ENCODE data around the gene FANCC.

FANCC gene

DNA sequence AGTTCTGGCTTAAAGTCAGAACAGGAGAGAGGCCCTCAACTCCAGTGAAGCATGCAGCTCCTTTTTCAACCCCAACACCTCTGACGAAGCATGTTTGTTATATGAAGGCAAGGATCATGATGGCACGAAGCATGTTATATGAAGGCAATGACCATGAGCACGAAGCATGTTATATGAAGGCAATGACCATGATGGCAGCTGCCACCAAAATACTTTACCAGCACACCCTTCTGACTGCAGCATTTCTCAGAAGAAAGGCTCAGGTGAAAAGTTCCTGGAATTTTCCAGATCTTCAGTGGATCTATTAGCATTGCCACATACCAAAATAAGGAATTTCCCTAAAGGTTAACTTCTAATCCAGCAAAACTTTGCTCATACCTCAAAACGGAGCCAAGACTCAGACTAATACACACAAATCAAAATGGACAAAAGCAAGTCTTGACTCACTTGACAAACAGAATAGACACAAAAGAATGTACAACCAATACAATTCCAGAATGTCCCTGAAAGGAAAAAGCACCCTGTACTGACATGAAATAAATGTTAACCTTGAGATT lies 217.4 kb downstream of the FANCC start:
- DNase-seq (ENCODE audit: low spot score): no peak

DNA sequence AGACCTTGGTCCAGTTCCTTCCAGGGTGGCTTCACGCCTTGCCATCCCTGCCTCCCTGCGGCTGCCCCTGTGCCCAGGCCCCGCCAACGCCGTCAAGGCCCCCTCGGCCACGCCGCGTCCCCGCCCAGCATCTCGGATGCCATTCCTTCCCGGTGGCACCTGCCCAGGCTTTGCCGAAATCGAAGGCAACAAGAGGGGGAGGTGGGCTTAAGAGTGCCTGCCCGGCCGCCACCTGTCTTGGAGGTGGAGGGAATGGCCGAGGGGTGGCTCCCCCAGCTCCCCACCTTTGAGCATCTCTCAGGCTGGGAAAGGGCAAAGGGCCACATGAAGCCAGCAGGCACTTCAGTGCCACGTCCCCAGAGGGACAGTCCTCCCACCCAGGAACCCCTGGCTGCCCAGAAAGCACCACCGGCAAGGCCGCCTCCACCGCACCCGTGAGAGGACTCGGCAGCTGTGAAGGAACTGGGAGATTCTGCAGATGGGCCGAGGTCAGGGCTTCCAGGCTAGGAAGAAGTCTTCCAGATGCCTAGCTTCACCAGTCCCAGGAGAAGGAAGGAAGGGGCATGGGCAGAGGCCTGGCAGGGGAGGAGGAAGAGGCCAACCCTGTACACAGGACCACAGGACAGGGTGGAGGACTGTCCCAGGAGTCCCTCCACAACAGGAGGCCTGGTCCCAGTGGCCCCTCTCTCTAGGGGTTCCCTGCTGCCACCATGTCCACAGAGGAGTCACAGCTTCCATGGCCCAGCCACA lies 218.0 kb downstream of the FANCC start:
- DNase-seq (ENCODE audit: low spot score): no peak

DNA sequence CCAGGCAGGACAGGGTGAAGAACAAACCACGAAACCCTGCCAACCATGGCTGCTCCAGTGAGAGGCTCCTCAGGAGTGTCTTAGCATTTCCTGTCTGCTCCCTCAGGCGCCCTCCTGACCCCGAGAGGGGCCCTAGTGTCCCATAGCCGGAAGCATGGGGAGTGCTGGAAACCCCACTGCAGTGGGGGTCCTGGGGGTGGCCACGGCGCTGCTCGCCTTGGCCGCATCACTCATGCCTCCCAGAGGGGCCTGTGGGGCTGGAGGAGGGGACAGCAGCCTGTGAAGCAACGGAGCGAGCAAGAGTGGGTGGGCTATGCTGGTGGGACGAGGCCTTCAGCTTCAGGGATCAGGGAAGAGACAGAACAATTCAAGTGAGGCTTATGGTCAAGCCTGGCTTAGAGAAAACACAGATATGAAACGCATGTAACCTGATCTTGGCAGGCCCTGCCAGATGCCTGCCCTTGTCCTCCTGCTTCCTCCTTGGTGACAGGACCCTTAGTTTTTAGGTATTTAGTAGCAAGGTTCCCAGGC lies 219.1 kb downstream of the FANCC start:
- DNase-seq (ENCODE audit: low spot score): no peak

DNA sequence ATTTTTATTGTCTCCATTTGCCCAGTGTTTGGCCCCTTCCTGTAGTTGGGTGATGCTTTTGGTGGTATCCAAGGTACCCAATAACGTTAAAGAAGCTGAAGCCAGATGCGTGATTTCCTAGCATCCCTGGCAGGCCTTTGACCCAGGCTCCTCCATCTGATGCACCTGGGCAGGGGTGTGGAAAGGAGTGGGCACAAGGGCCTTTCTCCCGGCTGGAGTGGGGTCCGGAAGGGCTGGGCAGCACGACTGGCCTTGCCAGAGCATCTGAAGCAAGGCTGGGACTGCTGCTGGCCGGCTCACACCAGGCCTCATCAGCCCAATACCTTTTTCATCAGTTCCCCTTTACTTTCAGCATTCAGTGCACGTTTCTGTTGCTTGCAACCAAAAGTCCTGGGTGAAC lies 220.2 kb downstream of the FANCC start:
- no peak for DNase-seq (ENCODE audit: low spot score)

DNA sequence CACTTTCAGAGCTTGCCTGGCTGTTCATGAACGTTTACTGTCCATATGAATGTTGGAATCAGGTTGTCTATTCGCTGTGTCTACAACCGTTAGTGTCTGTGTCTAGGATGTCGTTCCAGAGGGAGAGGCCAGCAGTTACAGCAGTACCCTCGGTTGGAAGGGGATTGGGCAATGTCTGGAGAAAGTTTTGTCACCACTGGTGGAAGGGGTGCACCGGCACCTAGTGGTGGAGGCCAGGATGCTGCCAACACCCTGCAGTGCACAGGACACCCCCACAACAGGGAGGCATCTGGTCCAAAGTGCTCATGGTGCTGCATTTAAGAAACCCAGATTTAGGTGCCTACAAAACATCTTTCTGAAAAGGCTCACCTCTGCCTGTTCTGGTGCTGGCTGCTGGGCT lies 220.7 kb downstream of the FANCC start:
- no peak for DNase-seq (ENCODE audit: low spot score)

DNA sequence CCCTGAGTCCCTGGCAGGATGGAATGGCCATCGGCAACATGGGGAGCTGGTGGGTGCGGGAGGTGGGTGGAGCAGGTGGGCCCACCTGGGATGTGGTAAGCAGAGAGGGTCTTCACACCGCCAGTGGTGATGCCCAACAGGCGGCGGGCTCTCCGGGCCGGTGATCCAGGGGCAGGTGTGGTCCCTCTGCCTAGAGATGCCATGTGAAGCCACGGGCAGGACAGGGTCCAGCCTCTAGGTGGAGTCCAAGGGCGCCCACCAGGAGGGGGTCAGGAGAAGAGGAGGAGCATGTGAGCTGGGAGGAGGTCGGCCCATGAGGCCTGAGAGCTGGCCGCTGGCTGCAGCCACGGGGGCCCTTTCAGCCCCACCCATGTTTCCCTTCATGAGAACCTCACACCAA lies 221.1 kb downstream of the FANCC start:
- no peak for DNase-seq (ENCODE audit: low spot score)

DNA sequence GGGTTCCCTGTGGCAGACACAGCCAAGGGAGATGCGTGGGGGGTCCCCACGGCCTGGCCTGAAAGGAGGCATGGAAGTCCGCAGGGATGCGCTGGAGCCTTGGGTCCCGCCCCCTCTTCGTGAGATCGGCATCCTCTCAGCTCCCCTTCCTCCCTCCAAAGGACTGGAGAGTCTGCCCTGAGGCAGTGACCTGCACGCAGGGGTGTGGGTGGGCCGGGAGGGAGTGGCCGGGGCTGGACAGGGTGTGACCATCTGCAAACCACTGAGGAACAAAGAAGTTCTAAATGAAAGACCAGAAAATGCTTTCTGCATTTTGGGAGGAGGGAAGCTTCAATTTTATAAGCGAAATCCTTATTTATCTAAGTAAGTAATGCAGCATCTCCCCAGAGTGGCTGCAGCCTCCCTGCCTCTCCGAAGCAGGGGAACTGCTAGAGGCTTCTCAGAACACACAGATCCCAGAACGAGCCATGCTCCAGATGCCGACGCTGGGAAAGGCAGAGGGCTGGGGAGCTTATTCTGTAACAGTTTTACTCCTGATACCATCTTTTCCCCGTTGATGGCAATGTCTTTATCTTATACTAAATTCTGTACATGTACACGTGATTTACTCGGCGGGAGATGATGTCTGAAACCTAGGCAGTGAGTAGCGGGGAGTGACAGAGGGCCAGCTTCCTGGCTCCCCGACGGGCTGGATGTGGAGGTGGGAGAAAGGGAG lies 221.7 kb downstream of the FANCC start:
- no peak for DNase-seq (ENCODE audit: low spot score)

DNA sequence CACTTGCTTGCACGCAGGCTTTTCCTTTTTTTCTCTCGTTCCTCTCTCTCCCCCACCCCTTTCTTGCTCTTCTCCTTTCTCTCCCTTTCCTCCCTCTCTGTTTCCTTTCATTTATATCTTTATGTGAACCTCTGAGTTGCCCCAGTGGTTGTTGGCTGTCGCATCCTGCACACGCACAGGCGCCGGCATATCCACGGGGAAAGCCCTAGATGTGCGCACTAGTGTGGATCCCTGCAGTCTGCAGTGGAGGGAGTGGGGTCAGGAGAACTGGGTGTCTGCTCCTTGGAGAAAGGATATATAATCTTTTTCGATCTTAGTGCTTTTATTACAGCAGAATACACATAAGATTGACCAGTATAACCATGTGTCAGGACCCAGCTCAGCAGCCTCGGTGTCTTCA lies 223.5 kb downstream of the FANCC start:
- DNase-seq (ENCODE audit: low spot score): no peak

DNA sequence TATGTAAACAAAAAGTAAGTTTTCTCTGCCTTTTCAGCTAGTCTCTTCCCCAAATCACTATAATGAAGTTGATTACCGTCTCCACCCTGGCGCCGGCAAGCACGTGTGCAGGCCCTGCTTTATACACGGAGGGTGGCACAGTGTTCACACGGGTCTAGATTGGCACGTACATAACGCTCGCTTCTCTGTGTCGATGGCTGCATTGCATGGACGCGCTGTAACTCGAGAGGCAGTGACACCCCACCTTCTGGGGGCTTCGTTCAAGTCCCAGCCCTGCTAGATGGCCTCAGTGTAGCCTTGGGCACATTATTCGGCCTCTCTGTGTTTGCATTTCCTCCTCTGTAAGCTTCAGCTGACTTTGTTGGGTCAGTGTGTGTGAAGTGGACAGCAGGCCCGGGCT lies 223.9 kb downstream of the FANCC start:
- DNase-seq (ENCODE audit: low spot score): no peak

DNA sequence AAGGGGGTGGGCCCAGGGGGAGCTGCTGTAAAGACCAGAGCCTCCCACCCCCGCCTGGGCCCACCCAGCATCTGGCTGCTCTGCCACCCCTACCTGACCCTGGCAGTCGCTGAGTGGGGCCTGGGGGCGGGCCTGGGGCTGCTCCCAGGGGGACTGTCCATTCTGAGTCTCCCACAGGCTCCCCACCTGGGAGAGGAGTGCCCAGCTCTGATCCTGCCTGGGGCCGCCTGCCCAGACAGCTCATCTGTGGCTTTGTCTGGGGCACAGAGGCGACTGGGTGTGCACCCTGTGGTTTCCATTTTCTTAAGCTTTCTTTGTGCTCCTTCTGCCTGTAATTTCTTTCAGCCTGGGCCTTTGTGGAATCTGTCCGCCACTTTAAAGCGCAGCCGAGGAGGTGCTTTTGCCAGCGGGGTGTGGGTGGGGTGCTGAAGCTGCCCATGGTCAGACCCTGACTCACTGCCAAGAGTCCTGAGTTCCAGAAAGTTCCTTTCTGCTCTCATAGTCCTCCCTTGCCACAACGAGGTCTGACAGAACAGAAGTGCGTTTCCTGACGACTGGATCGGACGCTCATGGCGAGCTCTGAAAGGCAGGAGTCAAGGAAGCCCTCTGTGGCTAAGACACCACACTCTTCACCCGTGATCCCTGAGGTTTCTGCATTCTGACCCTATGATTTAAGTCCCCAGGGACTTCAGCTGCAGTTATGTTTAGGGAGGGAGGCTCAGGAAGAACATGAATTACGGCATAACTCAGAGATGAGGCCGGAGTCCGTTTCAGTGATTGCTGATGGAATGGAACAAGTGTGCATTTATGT lies 225.0 kb downstream of the FANCC start:
- no peak for DNase-seq (ENCODE audit: low spot score)

DNA sequence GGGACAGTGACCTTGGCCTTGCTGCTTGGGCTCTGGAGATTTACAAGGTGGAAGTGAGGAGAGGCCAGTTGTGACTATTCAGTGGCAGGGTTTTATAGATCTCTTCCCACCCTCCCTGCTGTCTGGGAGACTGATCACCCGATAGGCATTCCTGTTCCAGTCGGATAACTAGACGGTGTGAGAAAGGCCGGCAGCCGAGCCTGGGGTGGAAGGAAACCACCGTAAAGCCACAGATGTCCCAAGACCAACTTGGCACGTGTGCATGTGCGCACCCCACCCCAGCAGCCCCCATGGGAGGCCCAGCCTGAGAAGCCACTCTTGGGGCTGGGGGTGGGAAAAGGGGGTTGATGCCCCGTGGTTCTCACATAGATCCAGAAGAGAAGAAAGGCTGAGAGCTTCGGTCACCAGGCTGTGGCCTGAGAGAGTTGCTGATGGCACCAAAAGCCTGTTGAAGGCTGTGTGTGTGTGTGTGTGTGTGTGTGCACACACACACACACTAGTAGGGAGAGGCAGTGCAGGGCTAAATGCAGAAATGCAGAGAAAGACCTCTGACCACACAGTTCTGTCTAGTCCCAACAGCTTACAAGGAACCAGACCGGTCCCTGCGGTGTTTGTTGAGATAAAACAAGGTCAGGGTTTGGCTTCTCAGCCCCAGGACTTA lies 225.8 kb downstream of the FANCC start:
- no peak for DNase-seq (ENCODE audit: low spot score)

DNA sequence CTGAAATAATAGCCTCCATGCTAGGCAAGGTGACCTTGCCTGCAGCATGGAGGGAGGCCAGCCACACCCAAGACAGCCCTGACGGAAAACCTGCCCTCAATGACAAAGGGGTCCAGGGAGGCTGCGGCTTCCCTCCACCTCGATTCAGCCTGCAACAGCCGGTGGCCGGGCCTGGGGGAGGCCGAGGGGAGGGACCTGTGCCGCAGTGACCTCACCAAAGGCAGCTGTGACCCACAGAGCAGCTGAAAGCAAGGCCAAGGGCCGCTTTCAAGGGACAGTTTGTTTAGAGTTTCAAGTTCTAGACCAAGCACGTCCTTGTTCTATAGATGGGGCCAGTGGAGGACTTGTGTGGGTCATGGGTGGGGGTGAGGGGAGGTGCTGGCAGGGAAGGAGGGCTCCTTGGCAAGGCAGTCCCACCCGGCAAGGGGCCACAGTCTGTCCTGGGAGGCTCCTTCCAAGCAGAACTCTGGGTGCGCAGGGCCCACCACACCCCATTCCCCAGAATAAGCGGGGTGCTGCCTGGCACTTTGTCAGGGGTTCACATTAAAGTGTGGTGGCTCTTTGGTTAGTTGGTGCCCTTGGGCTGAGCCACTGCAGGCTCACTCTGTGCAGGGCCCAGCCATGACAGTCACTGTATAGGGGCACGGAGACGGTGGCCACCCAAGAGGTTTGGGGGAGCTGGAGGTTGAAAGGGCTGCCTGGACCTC lies 226.5 kb downstream of the FANCC start:
- DNase-seq (ENCODE audit: low spot score): no peak

DNA sequence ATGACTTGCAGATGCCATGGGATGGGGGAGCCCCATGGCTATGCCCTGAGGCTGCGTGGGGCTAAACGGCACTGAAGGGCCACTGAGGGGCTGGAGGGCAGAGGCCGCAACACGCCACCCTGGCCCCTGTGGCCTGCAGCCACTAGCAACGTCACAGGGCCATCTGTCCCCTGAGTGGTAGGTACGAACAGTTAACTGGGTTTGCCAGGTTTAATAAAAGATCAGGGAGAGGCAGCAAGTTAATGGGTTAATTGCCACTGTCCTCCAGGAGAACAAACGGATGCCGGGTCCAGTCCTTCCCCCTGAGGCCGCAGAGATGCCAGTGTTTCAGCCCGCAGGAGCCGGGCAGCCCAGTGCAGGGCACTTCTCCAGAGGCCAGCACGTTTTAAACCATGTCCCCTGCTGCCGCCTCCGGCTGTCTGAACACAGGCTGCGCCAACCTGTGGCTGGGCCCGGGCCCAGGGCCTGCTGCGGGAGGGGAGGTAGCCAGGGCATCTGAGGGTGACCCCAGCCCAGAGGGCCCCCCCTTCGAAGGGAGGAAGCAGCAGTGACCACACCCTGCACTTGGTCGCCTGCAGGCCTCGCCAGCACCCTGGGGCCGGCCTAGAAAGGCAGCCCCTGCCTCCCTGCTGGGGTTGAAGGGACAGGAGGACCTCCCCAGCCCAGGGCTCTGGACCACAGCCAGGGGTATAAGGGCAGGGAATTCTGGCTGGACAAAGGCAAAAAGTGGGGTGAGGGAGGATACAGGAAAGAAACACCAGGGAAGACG lies 227.3 kb downstream of the FANCC start:
- no peak for DNase-seq (ENCODE audit: low spot score)

DNA sequence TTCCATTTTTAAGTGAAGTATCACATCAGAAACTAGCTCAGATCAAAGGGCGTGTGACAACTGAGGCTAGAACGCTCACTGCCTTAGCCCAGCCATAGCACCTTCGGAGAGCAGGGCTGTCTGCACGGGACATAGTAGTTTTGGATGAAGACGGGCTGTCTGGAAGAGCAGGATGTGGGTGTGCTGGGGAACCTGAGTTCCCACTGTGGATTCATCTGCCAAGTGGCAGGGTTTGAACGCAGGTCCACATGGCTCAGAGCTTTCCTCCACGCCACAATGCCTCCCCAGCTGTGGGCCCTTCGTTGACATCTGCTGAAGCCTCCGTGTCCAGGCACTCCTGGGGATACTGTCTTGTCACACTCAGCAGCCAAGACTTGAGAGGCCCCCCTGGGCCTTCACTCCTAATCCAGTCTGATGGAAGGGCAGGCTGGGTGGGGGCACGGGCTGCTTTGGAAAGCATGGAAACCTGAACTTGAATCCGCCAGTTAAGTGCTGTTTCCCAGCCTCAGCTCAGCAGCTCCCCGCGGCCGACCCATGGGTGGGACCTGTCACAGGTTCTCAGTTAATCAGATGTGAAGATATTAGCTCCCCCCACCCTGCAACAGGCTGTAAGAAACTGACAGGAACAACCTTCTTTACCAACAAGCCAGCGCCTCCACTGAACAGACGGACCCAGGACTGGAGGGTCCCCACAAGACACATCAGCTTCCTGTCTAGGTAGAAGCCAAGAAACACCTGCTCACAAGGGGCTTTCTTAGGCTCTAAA lies 228.1 kb downstream of the FANCC start:
- DNase-seq (ENCODE audit: low spot score): no peak

DNA sequence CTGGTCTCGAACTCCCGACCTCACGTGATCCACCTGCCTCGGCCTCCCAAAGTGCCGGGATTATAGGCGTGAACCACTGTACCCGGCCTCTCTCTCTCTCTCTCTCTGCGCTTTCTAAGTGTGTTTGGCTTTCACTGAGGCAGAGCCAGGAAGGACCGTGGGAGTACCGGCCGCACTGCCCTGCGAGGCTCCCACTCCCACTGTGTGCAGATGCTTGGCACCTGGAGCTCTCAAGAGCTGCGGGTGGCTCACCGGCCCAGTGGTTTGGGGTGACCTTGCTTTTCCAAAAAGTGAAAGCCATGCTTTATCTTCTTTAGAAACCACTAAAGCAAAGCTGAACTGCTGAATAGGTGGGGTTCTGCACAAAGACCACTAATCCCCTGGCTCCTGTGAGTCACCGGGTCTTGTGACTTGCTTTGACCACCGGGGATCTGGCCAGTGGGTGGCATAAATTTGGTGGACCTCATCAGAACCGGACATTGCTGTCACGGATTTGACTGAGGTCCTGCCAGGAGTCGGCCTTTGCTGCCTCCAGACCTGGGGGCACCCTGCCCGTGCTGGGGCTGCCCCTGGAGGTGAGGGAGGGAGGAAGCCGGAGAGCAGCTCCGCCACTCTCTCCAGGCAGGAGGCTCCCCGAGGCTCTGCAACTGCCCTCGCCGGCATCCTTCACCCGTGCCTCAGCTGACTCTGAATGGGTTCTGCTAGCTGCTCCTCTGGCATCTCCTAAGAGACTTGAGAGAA lies 228.9 kb downstream of the FANCC start:
- no peak for DNase-seq (ENCODE audit: low spot score)

DNA sequence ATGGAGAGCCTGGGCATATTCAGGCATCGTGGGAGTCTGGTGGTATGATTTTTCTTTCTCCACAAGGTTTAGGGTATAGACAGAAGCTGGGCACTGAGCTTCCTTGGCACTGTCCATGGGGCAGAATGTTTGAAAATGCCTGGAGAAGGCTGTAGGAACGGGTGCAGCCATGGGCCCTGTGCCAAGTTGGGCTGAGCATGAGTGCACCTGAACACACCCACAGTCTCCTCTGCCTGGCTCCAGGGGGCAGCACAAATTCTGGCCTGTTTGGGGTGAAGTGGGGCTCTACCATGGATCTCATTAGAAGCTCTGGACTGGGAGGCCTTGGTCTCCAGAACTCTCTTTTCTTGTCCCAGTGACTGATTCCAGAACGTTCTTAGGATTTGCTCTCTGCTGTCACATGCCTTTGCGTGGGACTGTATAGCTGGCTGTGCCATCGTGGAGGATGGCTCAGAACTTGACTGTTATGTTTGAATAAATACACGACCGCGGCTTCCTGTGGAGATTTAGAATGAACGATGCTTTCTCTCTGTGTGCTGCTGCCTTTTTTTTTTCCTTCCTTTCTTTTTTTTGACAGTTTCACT lies 229.8 kb downstream of the FANCC start:
- DNase-seq (ENCODE audit: low spot score): no peak

DNA sequence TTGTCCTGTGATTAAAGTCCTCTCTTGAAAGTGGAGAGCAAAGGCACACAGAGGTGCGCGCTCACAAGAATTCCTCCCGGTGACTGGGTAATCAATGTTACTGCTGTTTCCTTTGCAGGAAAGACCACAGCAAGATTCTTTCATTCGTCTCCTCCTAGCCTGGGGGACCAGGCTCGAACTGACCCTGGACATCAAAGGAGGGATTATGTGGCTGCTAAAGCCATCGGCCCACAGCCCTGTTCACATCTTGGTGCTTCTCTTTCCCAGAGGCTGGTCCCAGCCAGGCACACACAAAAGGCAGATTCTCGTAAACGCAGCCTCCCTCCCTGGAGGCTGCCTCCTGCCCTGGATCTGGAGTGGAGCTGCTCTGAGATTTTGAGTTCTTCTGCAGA lies 230.9 kb downstream of the FANCC start:
- no peak for DNase-seq (ENCODE audit: low spot score)

DNA sequence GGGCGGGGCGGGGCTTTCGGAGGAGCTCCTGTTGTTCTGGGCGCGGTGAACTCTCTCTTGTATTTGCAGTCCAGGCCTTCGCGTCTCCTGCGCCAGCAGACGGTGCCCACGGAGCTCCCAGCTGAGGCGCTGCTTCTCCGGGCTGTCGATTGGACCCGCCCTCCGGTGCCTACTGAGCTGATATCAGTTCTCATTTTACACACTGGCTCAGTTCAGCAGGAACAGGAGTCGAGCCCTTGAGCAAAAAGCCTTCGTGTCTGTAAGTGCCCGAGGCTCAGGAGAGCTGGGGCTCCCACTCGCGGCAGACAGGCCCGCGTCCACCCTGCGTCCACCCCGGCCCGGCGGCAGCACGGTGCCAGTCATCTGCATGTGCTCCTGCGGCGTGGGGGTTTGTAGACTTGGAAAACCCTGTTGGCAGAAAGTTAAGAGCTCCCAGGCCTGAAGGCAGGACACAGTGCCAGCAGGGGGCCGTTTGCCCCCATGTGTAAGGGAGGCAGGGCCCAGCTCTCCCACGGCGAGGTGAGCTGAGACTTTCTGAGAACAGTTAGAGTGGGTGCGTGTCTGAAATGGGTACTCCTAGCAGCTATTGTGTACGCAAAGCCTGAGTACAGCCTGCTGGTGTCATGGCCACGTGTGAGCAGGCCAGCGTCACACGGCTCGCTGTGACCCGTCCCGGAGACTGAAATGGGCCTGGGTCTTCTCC lies 231.5 kb downstream of the FANCC start:
- no peak for DNase-seq (ENCODE audit: low spot score)

Data from pons (tissue), 1 donor.